NCI-H2107 treated with DMSO at 0.1 percent for 48 hours (cell line): ENCODE results near the gene COG1.
"Not testable (repeated sequence)": the region's sequence is repeated elsewhere in the genome, so short reads cannot be mapped to it uniquely, and the experiment has no call there.

Source experiments
- DNase-seq: peaks from one replicate; lab custom pipeline; 2025; ENCODE audit not compliant: unreplicated experiment; lab: John Stamatoyannopoulos, UW

COG1 gene, protein sequence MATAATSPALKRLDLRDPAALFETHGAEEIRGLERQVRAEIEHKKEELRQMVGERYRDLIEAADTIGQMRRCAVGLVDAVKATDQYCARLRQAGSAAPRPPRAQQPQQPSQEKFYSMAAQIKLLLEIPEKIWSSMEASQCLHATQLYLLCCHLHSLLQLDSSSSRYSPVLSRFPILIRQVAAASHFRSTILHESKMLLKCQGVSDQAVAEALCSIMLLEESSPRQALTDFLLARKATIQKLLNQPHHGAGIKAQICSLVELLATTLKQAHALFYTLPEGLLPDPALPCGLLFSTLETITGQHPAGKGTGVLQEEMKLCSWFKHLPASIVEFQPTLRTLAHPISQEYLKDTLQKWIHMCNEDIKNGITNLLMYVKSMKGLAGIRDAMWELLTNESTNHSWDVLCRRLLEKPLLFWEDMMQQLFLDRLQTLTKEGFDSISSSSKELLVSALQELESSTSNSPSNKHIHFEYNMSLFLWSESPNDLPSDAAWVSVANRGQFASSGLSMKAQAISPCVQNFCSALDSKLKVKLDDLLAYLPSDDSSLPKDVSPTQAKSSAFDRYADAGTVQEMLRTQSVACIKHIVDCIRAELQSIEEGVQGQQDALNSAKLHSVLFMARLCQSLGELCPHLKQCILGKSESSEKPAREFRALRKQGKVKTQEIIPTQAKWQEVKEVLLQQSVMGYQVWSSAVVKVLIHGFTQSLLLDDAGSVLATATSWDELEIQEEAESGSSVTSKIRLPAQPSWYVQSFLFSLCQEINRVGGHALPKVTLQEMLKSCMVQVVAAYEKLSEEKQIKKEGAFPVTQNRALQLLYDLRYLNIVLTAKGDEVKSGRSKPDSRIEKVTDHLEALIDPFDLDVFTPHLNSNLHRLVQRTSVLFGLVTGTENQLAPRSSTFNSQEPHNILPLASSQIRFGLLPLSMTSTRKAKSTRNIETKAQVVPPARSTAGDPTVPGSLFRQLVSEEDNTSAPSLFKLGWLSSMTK

DNA sequence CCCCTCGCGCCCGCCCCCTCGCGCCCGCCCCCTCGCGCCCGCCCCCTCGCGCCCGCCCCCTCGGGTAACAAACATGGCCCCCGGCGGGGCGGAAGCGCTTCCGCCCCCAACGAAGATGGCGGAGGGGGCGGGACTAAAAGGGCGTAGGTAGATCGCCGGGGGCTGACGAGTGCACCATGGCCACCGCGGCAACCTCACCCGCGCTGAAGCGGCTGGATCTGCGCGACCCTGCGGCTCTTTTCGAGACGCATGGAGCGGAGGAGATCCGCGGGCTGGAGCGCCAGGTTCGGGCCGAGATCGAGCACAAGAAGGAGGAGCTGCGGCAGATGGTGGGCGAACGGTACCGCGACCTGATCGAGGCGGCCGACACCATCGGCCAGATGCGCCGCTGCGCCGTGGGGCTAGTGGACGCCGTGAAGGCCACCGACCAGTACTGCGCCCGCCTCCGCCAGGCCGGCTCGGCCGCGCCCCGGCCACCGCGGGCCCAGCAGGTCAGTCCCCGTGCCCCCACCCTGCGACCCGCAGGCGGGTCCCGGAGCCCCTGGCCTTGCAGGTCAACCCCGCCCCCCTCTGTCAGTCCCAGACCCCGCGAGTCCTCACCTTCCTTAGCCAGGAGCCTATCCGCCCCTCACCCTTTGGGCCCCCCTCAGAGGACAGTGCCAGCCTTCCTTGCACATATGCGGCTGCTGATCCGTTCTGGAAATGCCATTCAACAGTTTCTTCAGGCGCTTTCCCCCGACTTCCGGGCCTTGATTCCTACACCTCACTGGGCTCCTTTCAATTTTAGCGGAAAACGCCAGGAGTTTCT lies at the start of gene COG1:
COG1 (plus strand) TSS at position 162 of the 808 bp plus-strand sequence; CDS start at position 177, 15 bp downstream.
- DNase-seq: peak; percentile 59

DNA sequence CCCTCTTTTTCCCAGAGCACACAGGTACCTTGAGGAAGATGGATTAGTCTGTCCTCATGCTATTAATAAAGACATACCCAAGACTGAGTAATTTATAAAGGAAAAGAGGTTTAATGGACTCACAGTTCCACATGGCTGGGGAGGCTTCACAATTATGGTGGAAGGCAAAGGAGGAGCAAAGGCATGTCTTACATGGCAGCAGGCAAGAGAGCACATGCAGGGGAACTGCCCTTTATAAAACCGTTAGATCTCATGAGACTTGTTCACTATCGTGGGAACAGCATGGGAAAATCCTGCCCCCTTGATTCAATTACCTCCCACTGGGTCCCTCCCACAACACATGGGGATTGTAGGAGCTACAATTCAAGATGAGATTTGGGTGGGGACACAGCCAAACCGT lies 48.6 kb upstream of the COG1 start:
- DNase-seq: not testable (repeated sequence)

DNA sequence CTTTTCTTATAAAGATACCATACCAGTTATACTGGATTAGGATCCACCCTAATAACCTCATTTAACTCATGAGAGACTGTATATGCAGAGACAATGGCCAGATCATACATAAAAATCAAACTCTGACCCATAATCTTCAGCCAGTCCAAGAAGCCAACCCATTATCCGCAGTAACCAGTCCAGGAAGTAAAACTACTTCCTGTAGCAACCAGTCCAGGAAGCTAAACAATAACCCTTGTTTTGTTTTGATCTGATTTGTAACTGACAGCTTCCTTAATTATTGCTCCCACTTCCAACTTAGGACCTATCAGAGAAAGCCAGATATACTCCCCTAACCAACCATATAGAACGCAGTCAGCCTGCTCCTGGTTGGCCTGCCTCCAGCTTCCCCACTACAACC lies 47.2 kb upstream of the COG1 start:
- DNase-seq: no peak

DNA sequence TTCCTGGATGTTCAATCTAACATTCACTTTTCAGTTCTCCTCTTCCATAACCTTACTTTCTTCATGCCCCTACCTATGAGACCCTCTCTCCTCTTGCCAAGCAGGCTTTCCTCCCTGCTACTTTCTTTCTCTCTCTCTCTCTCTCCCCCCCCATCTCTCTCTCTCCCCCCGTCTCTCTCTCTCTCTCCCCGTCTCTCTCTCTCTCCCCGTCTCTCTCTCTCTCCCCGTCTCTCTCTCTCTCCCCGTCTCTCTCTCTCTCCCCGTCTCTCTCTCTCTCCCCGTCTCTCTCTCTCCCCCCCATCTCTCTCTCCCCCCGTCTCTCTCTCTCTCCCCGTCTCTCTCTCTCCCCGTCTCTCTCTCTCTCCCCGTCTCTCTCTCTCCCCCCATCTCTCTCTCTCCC lies 45.1 kb upstream of the COG1 start:
- DNase-seq: not testable (repeated sequence)

DNA sequence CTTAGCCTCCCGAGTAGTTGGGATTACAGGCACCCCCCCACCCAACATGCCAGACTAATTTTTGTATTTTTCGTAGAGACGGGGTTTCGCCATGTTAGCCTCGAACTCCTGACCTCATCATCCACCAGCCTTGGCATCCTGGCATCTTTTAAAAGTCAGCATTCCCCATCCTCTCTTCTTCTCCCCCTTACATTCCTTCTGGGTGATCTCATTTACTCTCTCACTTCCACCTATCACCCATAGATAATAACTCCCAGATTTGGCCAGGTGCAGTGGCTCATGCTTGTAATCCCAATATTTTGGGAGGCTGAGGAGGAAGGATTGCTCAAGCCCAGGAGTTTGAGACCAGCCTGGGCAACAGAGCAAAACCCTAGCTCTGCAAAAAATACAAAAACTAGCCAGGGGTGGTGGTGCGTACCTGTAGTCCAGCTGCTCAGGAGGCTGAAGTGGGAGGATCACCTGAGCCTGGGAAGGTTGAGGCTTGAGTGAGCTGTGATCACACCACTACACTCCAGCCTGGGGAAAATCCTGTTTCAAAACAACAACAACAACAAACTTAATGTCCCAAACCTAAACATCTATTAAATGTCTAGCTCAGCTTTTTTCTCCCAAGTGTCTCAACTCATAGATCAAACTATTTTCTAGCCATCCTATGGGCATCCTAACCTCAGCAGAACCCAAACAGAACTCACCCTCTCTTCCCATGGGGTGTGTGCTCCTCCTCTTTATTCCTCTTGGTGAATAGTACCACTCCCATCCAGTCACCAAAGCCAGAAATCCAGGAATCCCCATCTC lies 44.1 kb upstream of the COG1 start:
- no peak for DNase-seq

DNA sequence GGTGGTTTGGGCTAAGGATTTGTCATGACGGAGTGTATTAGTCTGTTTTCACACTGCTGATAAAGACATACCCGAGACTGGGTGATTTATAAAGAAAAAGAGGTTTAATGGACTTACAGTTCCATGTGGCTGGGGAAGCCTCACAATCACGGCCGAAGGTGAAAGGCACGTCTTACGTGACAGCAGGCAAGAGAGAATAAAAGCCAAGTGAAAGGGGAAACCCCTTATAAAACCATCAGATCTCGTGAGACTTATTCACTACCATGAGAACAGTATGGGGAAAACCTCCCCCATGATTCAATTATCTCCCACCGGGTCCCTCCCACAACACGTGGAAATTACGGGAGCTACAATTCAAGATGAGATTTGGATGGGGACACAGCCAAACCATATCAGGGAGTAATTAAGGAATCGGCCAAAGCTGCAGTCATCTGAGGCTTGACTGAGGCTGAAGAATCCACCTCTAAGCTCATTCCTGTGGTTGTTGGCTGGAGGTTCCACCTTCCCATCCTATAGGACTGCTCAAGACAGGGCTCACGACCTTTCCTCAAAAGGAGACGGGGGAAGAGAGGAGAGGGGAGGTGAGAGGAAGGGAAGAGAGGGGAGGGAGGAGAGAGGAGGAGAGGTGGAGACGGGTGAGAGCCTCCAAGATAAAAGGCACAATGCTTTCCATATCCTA lies 42.1 kb upstream of the COG1 start:
- DNase-seq: not testable (repeated sequence)

DNA sequence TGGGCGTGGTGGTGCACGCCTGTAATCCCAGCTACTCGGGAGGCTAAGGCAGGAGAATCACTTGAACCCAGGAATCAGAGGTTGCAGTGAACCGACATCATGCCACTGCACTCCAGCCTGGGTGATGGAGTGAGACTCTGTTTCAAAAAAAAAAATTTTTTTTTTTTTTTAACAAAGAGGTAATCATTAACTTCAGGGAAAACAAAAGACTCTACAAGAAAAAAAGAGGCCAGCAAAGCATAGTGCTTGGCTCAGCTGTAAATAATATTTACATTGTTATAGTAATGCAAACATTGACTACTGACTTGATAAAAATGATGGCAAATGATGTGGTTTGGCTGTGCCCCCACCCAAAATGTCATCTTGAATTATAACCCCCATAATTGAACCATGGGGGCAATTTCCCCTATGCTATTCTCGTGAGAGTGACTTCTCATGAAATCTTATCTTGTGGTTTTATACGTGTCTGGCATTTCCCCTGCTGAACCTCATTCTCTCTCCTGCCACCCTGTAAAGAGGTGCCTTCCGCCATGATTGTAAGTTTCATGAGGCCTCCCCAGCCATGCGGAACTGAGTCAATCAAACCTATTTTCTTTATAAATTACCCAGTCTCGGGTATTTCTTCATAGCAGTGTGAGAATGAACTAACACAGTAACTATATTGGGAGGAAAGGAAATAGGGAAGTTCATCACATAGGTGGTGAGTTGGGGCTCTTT lies 40.8 kb upstream of the COG1 start:
- no peak for DNase-seq

DNA sequence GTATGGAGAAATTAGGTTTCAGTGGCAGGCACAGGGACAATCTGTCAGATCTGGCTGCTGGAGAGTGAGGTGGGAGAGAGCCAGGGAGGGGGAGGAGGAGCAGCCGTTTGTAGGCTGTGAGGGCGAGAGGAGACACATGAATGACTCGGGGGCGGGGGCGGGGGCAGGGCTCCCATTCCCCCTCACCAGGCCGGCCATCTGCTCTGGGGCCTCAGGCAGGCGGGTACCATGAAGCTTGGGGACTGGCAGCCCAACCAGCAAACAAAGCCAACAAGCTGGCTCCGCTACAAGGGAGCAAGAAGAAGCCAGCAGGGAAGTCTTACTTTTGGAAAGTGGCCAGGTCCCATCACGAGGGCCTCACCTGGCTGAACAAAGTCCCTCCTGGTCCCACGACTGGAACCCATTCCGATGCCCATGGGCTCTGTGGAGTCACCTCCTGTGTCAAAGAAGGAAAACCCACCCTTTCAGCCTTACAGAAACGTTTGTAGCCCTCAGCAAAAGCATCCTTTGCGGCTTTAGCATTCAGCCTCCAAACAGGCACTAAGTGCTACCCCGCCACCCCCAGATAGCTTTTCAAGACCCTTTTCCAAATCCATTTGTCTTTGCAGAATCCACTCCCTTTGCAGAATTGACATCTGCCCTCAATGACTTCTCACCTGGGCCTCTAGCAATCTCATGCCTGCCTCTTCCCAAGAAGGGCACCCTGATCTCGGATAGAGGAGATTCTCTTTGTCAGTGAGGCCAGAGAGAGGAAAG lies 37.3 kb upstream of the COG1 start:
- no peak for DNase-seq

DNA sequence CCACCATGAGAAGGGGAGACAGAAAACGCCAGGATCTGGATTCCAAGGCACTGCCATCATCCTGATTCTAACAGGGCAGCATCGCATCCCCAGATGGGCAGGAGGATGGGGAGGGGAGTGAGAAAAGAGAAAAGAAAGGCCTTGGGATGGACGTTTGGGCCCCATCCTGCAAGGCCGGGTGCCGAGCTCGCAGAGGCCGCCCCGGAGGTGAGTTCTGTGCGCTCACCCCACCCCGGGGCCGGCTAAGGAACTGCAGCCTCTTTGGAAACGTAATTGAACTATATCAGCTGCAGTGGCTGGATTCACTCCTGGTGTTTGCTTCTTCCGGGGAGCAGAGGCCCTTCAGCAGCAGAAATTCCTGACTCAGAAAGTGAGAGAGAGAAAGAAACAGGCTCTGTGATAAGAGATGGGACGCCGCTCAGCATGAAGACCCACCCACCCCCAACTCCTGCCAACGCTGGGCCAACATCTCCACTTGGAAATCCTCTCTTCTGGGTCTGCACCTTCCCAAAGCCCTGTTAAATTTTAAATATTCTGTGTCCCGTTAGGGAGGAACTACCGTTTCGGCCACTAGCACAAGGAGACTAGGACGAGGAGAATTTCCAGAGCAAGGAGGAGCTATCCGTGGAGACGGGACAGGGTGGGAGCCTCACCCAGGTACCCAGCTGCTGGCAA lies 36.6 kb upstream of the COG1 start:
- DNase-seq: no peak

DNA sequence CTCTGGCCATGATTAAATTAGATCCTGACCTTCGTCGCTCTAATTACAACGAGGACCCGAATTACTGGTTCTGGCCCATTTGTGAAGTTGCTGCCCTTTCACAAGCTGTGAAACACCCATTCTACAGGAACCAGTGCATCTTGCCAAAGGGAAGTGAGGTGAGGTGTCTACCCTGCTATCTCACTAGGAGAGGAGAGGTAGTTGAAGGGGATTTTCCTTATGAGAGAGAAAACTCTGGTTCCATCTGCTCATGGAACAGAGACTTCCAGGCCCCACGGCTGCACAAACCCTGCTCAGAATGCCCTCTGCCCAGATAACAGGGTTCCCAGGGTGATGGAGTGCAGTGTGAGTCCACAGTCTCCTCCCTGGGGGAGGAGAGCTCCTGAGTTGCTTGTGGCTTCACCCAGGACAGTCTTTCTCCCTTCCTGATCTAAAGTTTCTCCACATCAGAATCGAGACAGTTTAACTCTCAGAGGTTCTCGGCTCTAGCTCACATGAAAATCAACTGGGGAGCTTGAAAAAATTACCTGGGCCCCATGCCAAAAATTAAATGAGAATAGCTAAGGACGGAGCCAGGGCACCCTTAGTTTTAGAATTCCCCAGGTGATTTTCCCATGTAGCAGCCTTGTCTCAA lies 35.9 kb upstream of the COG1 start:
- no peak for DNase-seq

DNA sequence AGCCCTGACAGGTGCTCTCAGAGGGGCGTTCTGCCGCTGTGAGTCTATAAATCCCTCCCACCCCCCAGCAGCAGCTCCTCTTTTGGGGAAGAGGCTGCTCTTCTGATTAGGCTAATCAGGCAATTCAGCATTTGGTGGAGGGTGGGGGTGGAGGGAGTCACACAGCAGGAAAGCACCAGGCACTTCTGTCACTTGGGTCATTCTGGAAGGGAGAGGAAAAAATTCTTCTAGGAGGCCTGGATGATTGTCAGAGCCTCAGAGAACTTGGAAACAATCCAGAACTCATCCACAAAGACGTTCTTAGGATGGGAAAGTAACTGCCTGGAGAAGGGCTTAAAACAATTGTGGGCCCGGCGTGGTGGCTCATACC lies 35.3 kb upstream of the COG1 start:
- DNase-seq: no peak

DNA sequence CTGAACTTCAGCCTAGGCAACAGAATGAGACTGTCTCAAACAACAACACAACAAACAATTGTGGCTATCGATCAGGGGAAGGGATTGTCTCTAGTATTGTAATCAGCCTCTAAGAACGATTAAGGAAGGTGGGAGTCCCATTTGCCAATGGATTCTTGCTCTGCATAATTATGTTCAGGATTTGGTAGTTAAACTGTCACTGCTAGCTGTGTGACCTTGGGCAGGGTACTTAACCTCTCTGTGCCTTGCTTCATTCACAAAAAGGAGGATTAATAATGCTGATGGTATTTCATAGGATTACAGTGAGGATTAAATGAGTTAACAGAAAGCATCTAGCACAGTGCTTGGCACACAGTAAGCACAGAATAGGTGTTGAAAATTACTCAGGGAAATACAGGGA lies 34.7 kb upstream of the COG1 start:
- DNase-seq: no peak

DNA sequence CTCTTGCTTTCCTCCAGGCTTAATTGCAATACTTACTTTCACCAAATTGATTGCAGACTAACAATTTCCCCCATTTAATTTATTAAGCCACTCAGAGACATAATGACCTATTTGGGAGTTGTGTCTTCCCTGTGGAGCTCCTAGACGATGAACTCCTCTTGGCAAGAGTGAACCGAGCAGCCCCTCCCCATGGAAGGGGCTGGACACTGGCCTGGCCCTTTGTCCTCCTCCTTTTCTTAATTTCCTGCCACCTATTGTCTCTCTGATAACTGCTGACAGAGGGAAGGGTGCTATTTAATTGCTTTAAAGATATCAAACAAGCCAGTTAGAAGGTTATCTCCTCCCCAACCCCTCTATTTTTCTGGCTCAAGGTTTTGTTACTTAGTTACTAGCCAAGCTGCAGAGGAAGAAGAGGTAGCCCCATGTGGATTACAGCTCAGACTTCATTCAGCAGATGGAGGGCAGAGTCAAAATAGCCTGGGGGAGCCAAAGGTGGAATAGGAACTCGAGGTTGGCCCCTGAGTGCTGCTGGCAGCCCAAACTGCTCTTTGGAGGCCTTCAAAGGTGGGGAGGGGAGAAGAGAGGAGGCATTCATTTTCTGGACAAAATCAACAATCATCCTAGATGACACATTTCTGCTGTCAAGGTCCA lies 31.8 kb upstream of the COG1 start:
- DNase-seq: no peak

DNA sequence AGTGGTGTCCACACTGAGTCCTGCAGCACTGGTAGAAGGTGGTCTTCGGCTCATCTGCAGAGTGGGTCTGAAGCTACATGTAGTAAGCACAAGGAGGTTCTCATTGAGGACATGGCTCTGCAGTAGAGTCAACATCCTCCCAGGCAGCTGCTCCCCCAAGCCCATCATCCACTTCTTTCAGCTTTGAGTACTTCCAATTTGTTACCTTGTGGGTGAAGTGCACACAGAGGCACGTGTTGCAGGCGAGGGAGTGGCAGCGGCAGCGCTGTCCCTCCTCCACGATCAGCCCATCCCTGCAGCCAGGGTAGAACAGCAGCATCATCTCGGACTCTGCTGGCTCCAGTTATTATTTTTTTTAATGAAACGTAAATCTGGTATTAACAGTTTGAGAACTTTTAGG lies 29.8 kb upstream of the COG1 start:
- DNase-seq: peak; percentile 76

DNA sequence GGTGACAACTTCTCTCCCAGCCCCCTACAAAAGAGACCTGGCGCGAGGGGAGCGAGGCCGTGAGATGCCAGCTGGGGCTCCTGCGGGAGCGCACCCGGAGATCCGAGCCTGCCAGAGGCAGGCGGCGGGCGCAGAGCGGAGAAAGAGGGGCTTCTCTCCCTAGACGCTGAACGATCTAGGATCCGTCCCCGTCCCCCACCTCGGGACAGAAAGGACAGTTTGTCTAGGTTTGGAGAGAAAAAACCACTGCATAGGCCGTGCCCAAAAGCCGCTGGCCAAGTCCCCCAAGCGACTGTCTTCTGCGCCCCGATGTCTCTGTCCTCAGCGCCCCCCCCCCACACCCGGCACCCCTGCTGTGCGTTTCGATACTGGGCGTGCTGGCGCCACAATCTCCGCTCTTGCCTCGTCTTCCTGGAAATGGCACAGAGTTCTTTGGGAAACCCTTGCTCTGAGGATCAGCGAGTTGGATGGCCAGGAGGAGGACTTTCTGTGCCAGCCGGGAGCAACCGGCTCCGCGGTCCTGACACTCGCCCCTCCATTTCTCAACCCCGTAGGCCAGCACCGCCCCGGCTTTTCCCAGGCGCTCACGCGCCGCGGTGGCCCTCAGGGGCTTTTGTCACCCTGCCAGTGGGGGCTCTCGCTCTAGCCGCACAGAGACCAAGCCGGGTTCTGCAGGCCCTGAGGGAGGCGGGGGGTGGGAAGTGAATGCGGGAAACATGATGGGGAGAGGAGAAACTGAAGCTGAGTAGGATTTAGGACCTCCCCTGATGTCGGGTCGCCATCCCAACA lies 27.0 kb upstream of the COG1 start:
- DNase-seq: no peak
